ENCODE data around the gene CITED4. TPM values are rescaled to one million over a fixed set of nuclear protein-coding genes. Genes with fewer than 3 reads are reported as not detected.

CITED4 gene
- total RNA-seq, 2 experiments from 2014 or later: 2.4 TPM

GRCh38 chr1:40880813-40881549 is 18.8 kb upstream of the CITED4 start:
- DNase-seq: no peak
- peaks cover 2% of the 10 kb centered on the region for H3K36me3 Mint-ChIP-seq (ENCODE audit: low read depth)
- peaks cover 8% of the 10 kb centered on the region for H3K9me3 Mint-ChIP-seq
- H3K4me3 Mint-ChIP-seq: no peak overlapping the region
- no peak overlapping the region for H3K27ac Mint-ChIP-seq
- H3K27me3 Mint-ChIP-seq (ENCODE audit: low read depth): peaks cover 24% of the 10 kb centered on the region
- peaks cover 21% of the 10 kb centered on the region for H3K4me1 Mint-ChIP-seq (ENCODE audit: low read depth)
- CTCF ChIA-PET: no interaction called here
- intact Hi-C loops (cut with micrococcal nuclease): no loop called here

GRCh38 chr1:40879482-40880175 is 17.5 kb upstream of the CITED4 start:
- peaks cover 13% of the 10 kb centered on the region for H3K9me3 Mint-ChIP-seq
- H3K27me3 Mint-ChIP-seq (ENCODE audit: low read depth): peaks cover 15% of the 10 kb centered on the region
- H3K4me3 Mint-ChIP-seq: no peak overlapping the region
- H3K36me3 Mint-ChIP-seq (ENCODE audit: low read depth): peaks cover 4% of the 10 kb centered on the region
- peaks cover 33% of the 10 kb centered on the region for H3K4me1 Mint-ChIP-seq (ENCODE audit: low read depth)
- DNase-seq: no peak
- no peak overlapping the region for H3K27ac Mint-ChIP-seq
- CTCF ChIA-PET: interaction anchor here (0.6 kb wide), 1 partner anchor 73 kb away, joined by 3 read pairs; no protein-coding TSS in a partner anchor
- intact Hi-C loops (cut with micrococcal nuclease): no loop called here

GRCh38 chr1:40878906-40879305 is 16.7 kb upstream of the CITED4 start:
- Mint-ChIP-seq H3K9me3 (peaks cover 13% of the 10 kb centered on the region), H3K4me3 (no peak overlapping the region), H3K27me3 (ENCODE audit: low read depth) (peaks cover 11% of the 10 kb centered on the region), H3K4me1 (ENCODE audit: low read depth) (peaks cover 32% of the 10 kb centered on the region), H3K27ac (no peak overlapping the region), H3K36me3 (ENCODE audit: low read depth) (peaks cover 4% of the 10 kb centered on the region)
- intact Hi-C loops (cut with micrococcal nuclease): no loop called here
- DNase-seq: no peak
- CTCF ChIA-PET: interaction anchor here (0.6 kb wide), 1 partner anchor 71 kb away, joined by 4 read pairs; no protein-coding TSS in a partner anchor

GRCh38 chr1:40877698-40878097 is 15.5 kb upstream of the CITED4 start:
- peaks cover 6% of the 10 kb centered on the region for H3K27me3 Mint-ChIP-seq (ENCODE audit: low read depth)
- no peak overlapping the region for H3K4me3 Mint-ChIP-seq
- intact Hi-C loops (cut with micrococcal nuclease): no loop called here
- H3K9me3 Mint-ChIP-seq: peaks cover 13% of the 10 kb centered on the region
- peaks cover 4% of the 10 kb centered on the region for H3K36me3 Mint-ChIP-seq (ENCODE audit: low read depth)
- peak overlapping the region; percentile 50 for H3K27ac Mint-ChIP-seq
- CTCF ChIA-PET: interaction anchor here (2.6 kb wide), 1 partner anchor 71 kb away, joined by 12 read pairs; no protein-coding TSS in a partner anchor
- DNase-seq: peak; percentile 46
- H3K4me1 Mint-ChIP-seq (ENCODE audit: low read depth): peaks cover 30% of the 10 kb centered on the region

GRCh38 chr1:40876891-40877290 is 14.7 kb upstream of the CITED4 start:
- peaks cover 13% of the 10 kb centered on the region for H3K9me3 Mint-ChIP-seq
- peak overlapping the region; percentile 50 for H3K27ac Mint-ChIP-seq
- peaks cover 30% of the 10 kb centered on the region for H3K4me1 Mint-ChIP-seq (ENCODE audit: low read depth)
- H3K36me3 Mint-ChIP-seq (ENCODE audit: low read depth): peaks cover 4% of the 10 kb centered on the region
- CTCF ChIA-PET: interaction anchor here (0.6 to 2.6 kb wide), 3 partner anchors 27 to 76 kb away, joined by 3 to 12 read pairs (median 6); no protein-coding TSS in a partner anchor
- peaks cover 3% of the 10 kb centered on the region for H3K27me3 Mint-ChIP-seq (ENCODE audit: low read depth)
- intact Hi-C loops (cut with micrococcal nuclease): no loop called here
- no peak for DNase-seq
- no peak overlapping the region for H3K4me3 Mint-ChIP-seq

GRCh38 chr1:40876436-40876761 is 14.2 kb upstream of the CITED4 start:
- H3K27ac Mint-ChIP-seq: no peak overlapping the region
- H3K27me3 Mint-ChIP-seq (ENCODE audit: low read depth): no peaks in the 10 kb centered on the region
- peaks cover 4% of the 10 kb centered on the region for H3K36me3 Mint-ChIP-seq (ENCODE audit: low read depth)
- CTCF ChIA-PET: interaction anchor here (0.6 to 2.6 kb wide), 4 partner anchors 27 to 76 kb away, joined by 3 to 12 read pairs (median 7); no protein-coding TSS in a partner anchor
- peaks cover 13% of the 10 kb centered on the region for H3K9me3 Mint-ChIP-seq
- no peak overlapping the region for H3K4me3 Mint-ChIP-seq
- intact Hi-C loops (cut with micrococcal nuclease): no loop called here
- DNase-seq: no peak
- peaks cover 30% of the 10 kb centered on the region for H3K4me1 Mint-ChIP-seq (ENCODE audit: low read depth)

- Mint-ChIP-seq H3K27me3 (ENCODE audit: low read depth) (no peaks in the 10 kb centered on the region), H3K27ac (no peak overlapping the region), H3K9me3 (peaks cover 13% of the 10 kb centered on the region), H3K36me3 (ENCODE audit: low read depth) (peaks cover 4% of the 10 kb centered on the region), H3K4me3 (no peak overlapping the region), H3K4me1 (ENCODE audit: low read depth) (peaks cover 30% of the 10 kb centered on the region)
- no peak for DNase-seq
- intact Hi-C loops (cut with micrococcal nuclease): no loop called here
- CTCF ChIA-PET: interaction anchor here (1.6 to 2.5 kb wide), 2 partner anchors 75 to 79 kb away, joined by 4 to 8 read pairs; no protein-coding TSS in a partner anchor
Observed at GRCh38 chr1:40873863-40874472, 11.8 kb upstream of the CITED4 start.

- CTCF ChIA-PET: no interaction called here
- no peak overlapping the region for H3K27ac Mint-ChIP-seq
- H3K4me3 Mint-ChIP-seq: no peak overlapping the region
- peaks cover 4% of the 10 kb centered on the region for H3K36me3 Mint-ChIP-seq (ENCODE audit: low read depth)
- H3K4me1 Mint-ChIP-seq (ENCODE audit: low read depth): peaks cover 23% of the 10 kb centered on the region
- intact Hi-C loops (cut with micrococcal nuclease): no loop called here
- DNase-seq: no peak
- peaks cover 13% of the 10 kb centered on the region for H3K9me3 Mint-ChIP-seq
- no peaks in the 10 kb centered on the region for H3K27me3 Mint-ChIP-seq (ENCODE audit: low read depth)
Observed at GRCh38 chr1:40872276-40872675, 10.1 kb upstream of the CITED4 start.

- H3K27ac Mint-ChIP-seq: no peak overlapping the region
- no peaks in the 10 kb centered on the region for H3K9me3 Mint-ChIP-seq
- H3K4me3 Mint-ChIP-seq: no peak overlapping the region
- intact Hi-C loops (cut with micrococcal nuclease): no loop called here
- CTCF ChIA-PET: interaction anchor here (0.5 to 1.1 kb wide), 3 partner anchors 79 to 625 kb away, joined by 3 to 5 read pairs (median 4); no protein-coding TSS in a partner anchor
- DNase-seq: no peak
- H3K4me1 Mint-ChIP-seq (ENCODE audit: low read depth): peaks cover 5% of the 10 kb centered on the region
- H3K27me3 Mint-ChIP-seq (ENCODE audit: low read depth): no peaks in the 10 kb centered on the region
- no peaks in the 10 kb centered on the region for H3K36me3 Mint-ChIP-seq (ENCODE audit: low read depth)
Observed at GRCh38 chr1:40870135-40870728, 8.1 kb upstream of the CITED4 start.

- H3K36me3 Mint-ChIP-seq (ENCODE audit: low read depth): no peaks in the 10 kb centered on the region
- H3K4me1 Mint-ChIP-seq (ENCODE audit: low read depth): no peaks in the 10 kb centered on the region
- no peak overlapping the region for H3K4me3 Mint-ChIP-seq
- CTCF ChIA-PET: no interaction called here
- no peak for DNase-seq
- H3K27me3 Mint-ChIP-seq (ENCODE audit: low read depth): no peaks in the 10 kb centered on the region
- H3K27ac Mint-ChIP-seq: no peak overlapping the region
- no peaks in the 10 kb centered on the region for H3K9me3 Mint-ChIP-seq
- intact Hi-C loops (cut with micrococcal nuclease): loop anchor here (10.0 kb wide), 1 partner anchor 377 kb away; the partner anchor contains the start of gene SCMH1
Observed at GRCh38 chr1:40868051-40868723, 6.0 kb upstream of the CITED4 start.

GRCh38 chr1:40861224-40862003 is 749 bp downstream of the CITED4 start:
- peak; percentile 41 for DNase-seq
- H3K4me3 Mint-ChIP-seq: peak overlapping the region; percentile 74
- CTCF ChIA-PET: interaction anchor here (0.9 to 3.2 kb wide), 3 partner anchors 11 to 91 kb away, joined by 3 to 24 read pairs (median 4); no protein-coding TSS in a partner anchor
- H3K27me3 Mint-ChIP-seq (ENCODE audit: low read depth): peaks cover 8% of the 10 kb centered on the region
- H3K4me1 Mint-ChIP-seq (ENCODE audit: low read depth): peaks cover 11% of the 10 kb centered on the region
- intact Hi-C loops (cut with micrococcal nuclease): loop anchor here (1.0 to 10.0 kb wide), 8 partner anchors 14 to 383 kb away; partner anchors contain the start of genes CTPS1, NFYC and SCMH1
- H3K27ac Mint-ChIP-seq: no peak overlapping the region
- H3K36me3 Mint-ChIP-seq (ENCODE audit: low read depth): no peaks in the 10 kb centered on the region
- H3K9me3 Mint-ChIP-seq: no peaks in the 10 kb centered on the region
